Kidney epithelial cell (primary cell): ENCODE results near the gene B4GALT1. TPM values are rescaled to one million over a fixed set of nuclear protein-coding genes. Genes with fewer than 3 reads are reported as not detected.

Experiments used
- DNase-seq: peaks from one replicate; pipeline ENCODE4 v3.0.0-alpha.2; 2010; ENCODE audit warnings: low read depth
- H3K27me3 ChIP-seq: 2 replicates; pipeline ENCODE4 v1.6.0; 2011; ENCODE audit warnings: low read length; ENCODE audit not compliant: control insufficient read depth, insufficient read depth
- H3K36me3 ChIP-seq: 2 replicates; pipeline ENCODE4 v1.5.1; 2011; ENCODE audit warnings: low read length; ENCODE audit not compliant: control insufficient read depth, insufficient read depth
- H3K4me3 ChIP-seq: 2 replicates; pipeline ENCODE4 v1.5.1; 2011; ENCODE audit warnings: low read depth, mild to moderate bottlenecking, control low read depth, low read length
- total RNA-seq: library from RNA; depleted of rRNA; stranded (reverse); fragments of >200 nt; gene quantifications from 2 replicates; pipeline ENCODE4 v1.2.3, GENCODE V29; 2015
- TF ChIP-seq, protein P1 (sequence below): IDR thresholded peaks from 2 replicates; pipeline ENCODE4 v1.5.1; 2011; ENCODE audit warnings: mild to moderate bottlenecking, moderate library complexity, low read length, control low read depth, inconsistent platforms; ENCODE audit not compliant: insufficient read depth, poor library complexity, severe bottlenecking

Gene B4GALT1
- total RNA-seq, 1 donor from 2014 or later, result 86.1 TPM

DNA sequence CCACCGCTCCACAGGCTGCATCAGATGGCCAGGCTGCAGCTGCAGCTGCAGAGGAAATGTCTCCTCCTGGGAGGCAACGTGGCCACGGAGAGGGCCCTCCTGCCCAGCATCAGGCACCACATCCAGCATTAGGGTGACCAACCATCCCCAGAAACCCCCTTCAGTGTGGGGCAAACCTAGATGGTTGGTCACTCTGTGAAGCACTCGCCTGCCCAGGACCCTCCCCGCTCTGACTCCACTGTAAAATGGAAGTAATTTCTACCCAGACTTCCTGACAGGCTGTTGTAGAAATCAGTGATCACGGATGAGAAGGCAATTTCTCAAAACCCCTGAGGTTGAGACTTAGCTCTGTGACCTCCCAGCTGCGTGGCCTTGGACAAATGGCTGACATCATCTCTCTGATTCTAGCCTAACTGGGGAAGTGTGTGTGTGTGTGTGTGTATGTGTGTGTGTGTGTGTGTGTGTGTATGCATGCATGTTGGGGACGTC lies 31.6 kb downstream of the B4GALT1 start:
- Histone ChIP-seq H3K36me3 (peaks cover 1% of the 10 kb centered on the region), H3K4me3 (no peak overlapping the region)

DNA sequence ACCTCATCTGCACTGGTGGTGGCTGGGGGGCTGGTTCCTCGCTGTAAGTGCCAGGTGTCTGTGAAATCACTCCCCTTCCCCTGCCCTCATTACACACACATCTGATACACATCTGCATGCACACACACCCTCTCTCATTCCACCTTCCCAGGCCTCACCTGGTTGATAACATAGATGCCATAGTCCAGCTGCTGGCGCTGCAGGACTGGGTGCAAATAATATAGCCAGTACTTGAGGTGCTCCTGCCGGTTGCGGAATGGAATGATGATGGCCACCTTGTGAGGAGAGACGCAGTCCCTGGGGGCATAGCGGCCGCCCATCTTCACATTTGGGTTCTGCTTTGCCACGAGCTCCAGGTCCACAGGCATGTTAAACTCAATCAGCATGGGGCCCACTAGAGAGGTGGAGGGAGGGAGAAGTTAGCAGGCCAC lies 32.1 kb downstream of the B4GALT1 start:
- Histone ChIP-seq H3K4me3 (no peak overlapping the region), H3K36me3 (peaks cover 1% of the 10 kb centered on the region), H3K27me3 (no peaks in the 10 kb centered on the region)
- TF ChIP-seq, protein P1, sequence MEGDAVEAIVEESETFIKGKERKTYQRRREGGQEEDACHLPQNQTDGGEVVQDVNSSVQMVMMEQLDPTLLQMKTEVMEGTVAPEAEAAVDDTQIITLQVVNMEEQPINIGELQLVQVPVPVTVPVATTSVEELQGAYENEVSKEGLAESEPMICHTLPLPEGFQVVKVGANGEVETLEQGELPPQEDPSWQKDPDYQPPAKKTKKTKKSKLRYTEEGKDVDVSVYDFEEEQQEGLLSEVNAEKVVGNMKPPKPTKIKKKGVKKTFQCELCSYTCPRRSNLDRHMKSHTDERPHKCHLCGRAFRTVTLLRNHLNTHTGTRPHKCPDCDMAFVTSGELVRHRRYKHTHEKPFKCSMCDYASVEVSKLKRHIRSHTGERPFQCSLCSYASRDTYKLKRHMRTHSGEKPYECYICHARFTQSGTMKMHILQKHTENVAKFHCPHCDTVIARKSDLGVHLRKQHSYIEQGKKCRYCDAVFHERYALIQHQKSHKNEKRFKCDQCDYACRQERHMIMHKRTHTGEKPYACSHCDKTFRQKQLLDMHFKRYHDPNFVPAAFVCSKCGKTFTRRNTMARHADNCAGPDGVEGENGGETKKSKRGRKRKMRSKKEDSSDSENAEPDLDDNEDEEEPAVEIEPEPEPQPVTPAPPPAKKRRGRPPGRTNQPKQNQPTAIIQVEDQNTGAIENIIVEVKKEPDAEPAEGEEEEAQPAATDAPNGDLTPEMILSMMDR, result no peak
- DNase-seq, result no peak

More for the DNA sequence above, 31.6 kb downstream of the B4GALT1 start:
- DNase-seq, result no peak
- TF ChIP-seq, protein P1, result no peak
- H3K27me3 ChIP-seq, result no peaks in the 10 kb centered on the region

DNA sequence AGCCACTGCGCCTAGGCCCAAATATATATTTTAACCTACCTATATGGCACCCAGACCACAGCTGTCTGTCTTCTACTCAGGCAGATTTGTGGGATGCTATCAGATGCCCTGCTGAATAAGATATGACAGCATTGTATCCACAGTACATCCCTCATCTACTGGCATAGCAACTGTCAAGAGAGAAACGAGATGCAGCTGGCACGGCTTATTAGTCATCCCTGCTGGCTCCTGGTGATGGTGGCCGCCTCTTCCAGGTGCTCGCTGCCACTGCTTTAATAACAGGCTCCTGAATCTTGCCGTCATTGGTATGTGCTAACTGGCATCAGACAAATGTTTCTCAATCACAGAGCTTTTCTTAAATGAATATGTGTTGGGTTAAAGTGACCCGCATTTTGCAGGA lies 34.0 kb downstream of the B4GALT1 start:
- TF ChIP-seq, protein P1, result no peak
- H3K36me3 ChIP-seq, result peaks cover 1% of the 10 kb centered on the region
- H3K27me3 ChIP-seq, result no peaks in the 10 kb centered on the region
- H3K4me3 ChIP-seq, result no peak overlapping the region
- DNase-seq, result no peak

DNA sequence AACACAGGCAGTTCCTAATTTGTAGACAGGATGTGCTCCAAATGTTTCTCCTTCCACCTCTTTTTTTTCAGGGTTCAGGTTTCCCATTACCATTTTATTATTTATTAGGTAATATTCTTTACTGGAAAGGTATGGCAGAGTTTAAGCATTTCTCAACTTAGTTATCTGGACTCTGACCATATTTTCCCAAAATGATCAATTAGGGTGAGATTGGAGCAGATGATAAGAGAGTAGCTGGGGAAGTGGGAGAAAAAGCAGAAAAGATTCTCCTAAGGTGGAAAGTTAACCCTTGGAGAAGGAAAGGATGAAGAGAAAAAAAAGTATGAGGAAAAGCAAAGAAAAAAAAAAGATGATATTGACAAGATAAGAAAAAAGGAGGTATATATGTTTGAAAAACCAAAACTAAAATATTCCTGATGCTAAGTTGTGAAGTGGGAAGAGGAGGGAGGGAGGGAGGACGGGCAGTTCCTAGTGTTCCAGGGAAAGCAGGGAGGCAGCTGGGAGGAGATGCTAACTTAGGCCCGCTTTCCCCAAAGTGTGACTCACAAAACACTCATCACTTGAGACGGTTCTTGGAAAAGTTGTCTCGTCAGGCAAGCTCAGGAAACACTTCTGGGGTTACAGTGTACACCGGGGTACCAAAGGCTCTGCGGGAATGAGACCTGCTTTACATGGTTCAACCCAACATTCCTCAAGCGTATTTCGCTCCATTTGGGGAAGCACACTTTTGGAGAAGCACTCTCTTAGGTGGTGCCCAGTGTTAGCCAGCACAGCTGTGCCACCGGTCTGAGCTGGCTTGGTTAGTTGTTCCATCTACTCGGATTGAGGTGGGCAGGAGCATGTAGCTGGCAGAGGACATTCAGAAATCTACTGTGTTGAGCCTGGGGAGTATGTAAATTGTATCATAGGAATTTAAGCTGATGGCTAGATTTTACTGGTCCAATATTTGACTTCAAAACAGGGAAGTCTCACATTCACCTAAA lies 35.1 kb downstream of the B4GALT1 start:
- Histone ChIP-seq H3K27me3 (no peaks in the 10 kb centered on the region), H3K36me3 (peaks cover 3% of the 10 kb centered on the region), H3K4me3 (no peak overlapping the region)
- TF ChIP-seq, protein P1, result no peak
- DNase-seq, result no peak

DNA sequence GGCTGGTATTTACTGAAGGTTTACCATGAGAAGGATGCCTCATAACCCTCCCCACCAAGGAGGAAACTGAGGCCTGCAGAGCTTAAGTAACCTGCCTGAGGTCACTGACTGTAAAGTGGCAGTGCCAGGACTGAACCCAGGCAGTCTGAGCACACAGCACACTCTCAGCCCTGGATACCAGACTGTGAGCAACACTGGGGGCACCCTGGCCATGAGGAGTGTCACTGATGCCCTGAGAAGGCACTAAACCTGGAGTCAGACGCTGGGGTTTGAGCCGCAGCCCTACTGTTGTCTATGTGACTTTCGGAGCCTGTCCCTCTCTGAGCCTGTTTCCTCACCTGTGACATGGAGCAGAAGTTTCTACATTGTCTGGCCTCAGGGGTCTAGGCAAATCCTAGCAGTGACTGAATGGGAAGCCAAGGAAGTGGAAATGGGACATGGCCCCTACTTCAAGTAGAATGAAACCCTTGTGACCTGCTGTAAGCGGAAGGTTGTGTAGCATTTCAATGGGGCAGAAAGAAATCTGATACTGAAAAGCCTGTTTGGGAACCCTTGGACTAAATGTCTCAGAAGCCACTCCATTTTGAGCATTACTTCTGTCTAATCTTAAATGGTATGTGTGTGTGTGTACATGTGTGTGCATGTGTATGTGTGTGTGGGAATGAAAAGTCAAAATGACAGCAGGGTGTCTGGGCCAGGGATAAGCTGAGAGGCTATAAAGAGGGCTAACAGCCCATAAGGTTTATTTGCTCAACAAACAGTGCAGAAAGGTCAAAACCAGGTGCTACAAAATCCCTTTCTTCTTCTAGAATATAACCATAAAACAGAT lies 36.0 kb downstream of the B4GALT1 start:
- TF ChIP-seq, protein P1, result no peak
- Histone ChIP-seq H3K27me3 (no peaks in the 10 kb centered on the region), H3K36me3 (peaks cover 3% of the 10 kb centered on the region), H3K4me3 (no peak overlapping the region)
- DNase-seq, result no peak
